GM19467 (cell line): Measurements from ENCODE around the gene LGALS4.
"Not testable (repeated sequence)": the region's sequence is repeated elsewhere in the genome, so short reads cannot be mapped to it uniquely, and the experiment has no call there.

Experiments used
- ATAC-seq: cut with Tn5 transposase; IDR thresholded peaks from one replicate; pipeline ENCODE4 v1.9.1; 2021; ENCODE audit warnings: mild to moderate bottlenecking, moderate library complexity; ENCODE audit not compliant: unreplicated experiment

LGALS4 gene

GRCh38 chr19:38773469-38774177, 39.1 kb downstream of the LGALS4 start, which contains the start of gene LGALS7:
Gene LGALS7 (minus strand): TSS chr19:38773517. CDS start chr19:38773492, 25 bp downstream.
- ATAC-seq, result no peak

- ATAC-seq, result not testable (repeated sequence)
These were observed 41.2 kb downstream of the LGALS4 start for GRCh38 chr19:38771569-38771968.

GRCh38 chr19:38770949-38771275, 41.8 kb downstream of the LGALS4 start:
- ATAC-seq, result peak; percentile 59

- ATAC-seq, result not testable (repeated sequence)
These were observed 42.4 kb downstream of the LGALS4 start for GRCh38 chr19:38770228-38770948.

- no peak for ATAC-seq
These were observed 43.0 kb downstream of the LGALS4 start for GRCh38 chr19:38769635-38770211.

- no peak for ATAC-seq
These were observed 46.3 kb downstream of the LGALS4 start for GRCh38 chr19:38766276-38767047.

GRCh38 chr19:38765214-38765613, 47.5 kb downstream of the LGALS4 start:
- no peak for ATAC-seq

- ATAC-seq, result no peak
These were observed 48.9 kb downstream of the LGALS4 start for GRCh38 chr19:38763795-38764220.

GRCh38 chr19:38761884-38762389, 50.8 kb downstream of the LGALS4 start:
- not testable (repeated sequence) for ATAC-seq

GRCh38 chr19:38760805-38761517, 51.8 kb downstream of the LGALS4 start:
- not testable (repeated sequence) for ATAC-seq

- no peak for ATAC-seq
These were observed 53.1 kb downstream of the LGALS4 start for GRCh38 chr19:38759590-38760003.

GRCh38 chr19:38754196-38754595, 58.5 kb downstream of the LGALS4 start:
- not testable (repeated sequence) for ATAC-seq

GRCh38 chr19:38753783-38754182, 59.0 kb downstream of the LGALS4 start:
- not testable (repeated sequence) for ATAC-seq
